Mesothelial cell of epicardium (in vitro differentiated cells): ENCODE measurements around the gene MINDY4. TPM values are rescaled to one million over a fixed set of nuclear protein-coding genes. Genes with fewer than 3 reads are reported as not detected.
A peak's percentile ranks its signal among the peaks of the same experiment; 100 is the strongest.

Experiments used
- DNase-seq, 2 experiments: peaks; one replicate each; pipeline ENCODE4 v3.0.0; 2021; ENCODE audit warnings: low spot score in 2 of 2; ENCODE audit not compliant: unreplicated experiment in 2 of 2
- H3K27ac Mint-ChIP-seq: 2 replicates; pipeline ENCODE4 v1.8.0; 2021; ENCODE audit warnings: mixed read lengths
- H3K27me3 Mint-ChIP-seq: 2 replicates; pipeline ENCODE4 v1.8.0; 2021; ENCODE audit warnings: low read depth, mixed read lengths
- H3K36me3 Mint-ChIP-seq: 2 replicates; pipeline ENCODE4 v1.8.0; 2021; ENCODE audit warnings: mixed read lengths
- H3K4me1 Mint-ChIP-seq: 2 replicates; pipeline ENCODE4 v1.8.0; 2021; ENCODE audit warnings: mixed read lengths
- H3K4me3 Mint-ChIP-seq: 2 replicates; pipeline ENCODE4 v1.8.0; 2021; ENCODE audit warnings: mild to moderate bottlenecking, moderate library complexity, mixed read lengths
- H3K9me3 Mint-ChIP-seq: 2 replicates; pipeline ENCODE4 v1.8.0; 2021; ENCODE audit warnings: mixed read lengths
- CTCF ChIP-seq: fragments of 200-600 bp; sonication (generic); IDR thresholded peaks from one replicate; pipeline ENCODE4 v1.5.0; 2021; ENCODE audit warnings: antibody characterized with exemption; ENCODE audit not compliant: unreplicated experiment
- total RNA-seq: library from RNA; stranded (reverse); gene quantifications from 3 replicates; pipeline ENCODE4 v1.2.1, GENCODE V29; 2021

The MINDY4 gene
- total RNA-seq, 1 donor from 2014 or later, result 10.8 TPM

- Mint-ChIP-seq H3K27me3 (no peaks in the 10 kb centered on the region), H3K4me3 (no peak overlapping the region), H3K4me1 (peaks cover 46% of the 10 kb centered on the region), H3K36me3 (peaks cover 3% of the 10 kb centered on the region), H3K27ac (peak overlapping the region; percentile 28), H3K9me3 (peaks cover 9% of the 10 kb centered on the region)
- no peak for DNase-seq
- TF ChIP-seq CTCF, result no peak
Measured at GRCh38 chr7:30894866-30895605, 123.8 kb downstream of the MINDY4 start.

- Mint-ChIP-seq H3K27me3 (no peaks in the 10 kb centered on the region), H3K4me1 (peaks cover 46% of the 10 kb centered on the region), H3K36me3 (no peaks in the 10 kb centered on the region), H3K9me3 (peaks cover 3% of the 10 kb centered on the region), H3K27ac (peak overlapping the region; percentile 75), H3K4me3 (no peak overlapping the region)
- no peak for TF ChIP-seq CTCF
- no peak for DNase-seq
Measured at GRCh38 chr7:30896036-30896435, 124.8 kb downstream of the MINDY4 start.

GRCh38 chr7:30896783-30897637, 125.8 kb downstream of the MINDY4 start:
- H3K4me3 Mint-ChIP-seq, result no peak overlapping the region

GRCh38 chr7:30897770-30898169, 126.6 kb downstream of the MINDY4 start:
- H3K4me3 Mint-ChIP-seq, result no peak overlapping the region
- H3K4me1 Mint-ChIP-seq, result peaks cover 46% of the 10 kb centered on the region
- H3K27me3 Mint-ChIP-seq, result no peaks in the 10 kb centered on the region
- no peak for TF ChIP-seq CTCF
- H3K27ac Mint-ChIP-seq, result peak overlapping the region; percentile 5
- DNase-seq, result no peak
- H3K9me3 Mint-ChIP-seq, result no peaks in the 10 kb centered on the region
- H3K36me3 Mint-ChIP-seq, result no peaks in the 10 kb centered on the region

More at GRCh38 chr7:30896783-30897637, 125.8 kb downstream of the MINDY4 start:
- no peak for TF ChIP-seq CTCF
- H3K36me3 Mint-ChIP-seq, result no peaks in the 10 kb centered on the region
- peak overlapping the region; percentile 45 for H3K27ac Mint-ChIP-seq
- peaks cover 46% of the 10 kb centered on the region for H3K4me1 Mint-ChIP-seq
- no peaks in the 10 kb centered on the region for H3K9me3 Mint-ChIP-seq
- no peaks in the 10 kb centered on the region for H3K27me3 Mint-ChIP-seq
- no peak for DNase-seq

- no peak overlapping the region for H3K4me3 Mint-ChIP-seq
- H3K9me3 Mint-ChIP-seq, result no peaks in the 10 kb centered on the region
- H3K27ac Mint-ChIP-seq, result no peak overlapping the region
- no peaks in the 10 kb centered on the region for H3K27me3 Mint-ChIP-seq
- H3K36me3 Mint-ChIP-seq, result no peaks in the 10 kb centered on the region
- no peak for DNase-seq
- peaks cover 42% of the 10 kb centered on the region for H3K4me1 Mint-ChIP-seq
- TF ChIP-seq CTCF, result no peak
Measured at GRCh38 chr7:30898411-30898810, 127.2 kb downstream of the MINDY4 start.
